EH (cell line): Measurements from ENCODE around the gene RXFP2.

ENCODE experiments used
- DNase-seq: peaks from one replicate; pipeline ENCODE4 v3.0.0-alpha.2; 2015; ENCODE audit warnings: low read depth

RXFP2 gene

GRCh38 chr13:31768351-31768750 is 29.0 kb downstream of the RXFP2 start:
- no peak for DNase-seq

DNA sequence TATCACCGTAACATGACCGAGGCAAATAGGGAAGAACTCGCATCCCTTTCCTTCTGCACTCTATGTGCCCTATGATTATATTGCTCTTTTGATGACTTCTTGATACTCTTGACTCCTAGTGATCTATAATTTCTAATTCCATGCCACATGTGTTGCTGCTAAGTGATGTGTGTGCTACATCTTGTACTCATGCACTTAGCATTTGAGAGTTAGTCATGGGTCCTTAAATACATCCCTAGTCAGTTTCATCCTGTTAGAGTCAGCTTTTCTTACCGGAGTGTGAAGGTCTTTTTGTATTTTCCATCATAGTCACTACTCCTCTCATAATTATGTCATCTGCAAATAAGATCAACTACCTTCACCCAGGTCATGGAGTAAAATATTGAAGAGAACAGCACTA is 30.2 kb downstream of the RXFP2 start:
- peak; percentile 51 for DNase-seq

GRCh38 chr13:31772231-31772630 is 32.9 kb downstream of the RXFP2 start:
- DNase-seq: peak; percentile 34

DNA sequence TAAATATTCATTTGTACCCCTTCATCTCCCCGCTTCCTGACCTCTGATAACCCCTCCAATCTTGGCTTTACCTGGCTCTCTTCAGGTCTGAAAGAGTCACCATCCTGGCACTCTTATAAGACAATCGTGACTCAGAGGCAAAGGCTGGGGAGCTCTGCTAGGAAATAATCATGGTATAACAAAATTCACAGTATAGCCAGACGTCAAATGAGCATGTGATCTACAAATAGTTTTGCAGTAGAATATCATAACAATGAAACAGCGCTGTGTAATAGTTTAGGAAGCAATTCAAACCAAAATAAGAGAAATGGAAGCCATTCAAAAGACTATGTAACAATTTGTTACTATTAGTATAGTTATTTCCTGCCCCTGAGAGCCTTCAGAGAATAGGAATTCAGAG is 34.2 kb downstream of the RXFP2 start:
- DNase-seq: peak; percentile 90

GRCh38 chr13:31774186-31774750 is 34.9 kb downstream of the RXFP2 start:
- DNase-seq: peak; percentile 25

GRCh38 chr13:31775148-31775547 is 35.8 kb downstream of the RXFP2 start:
- peak; percentile 32 for DNase-seq

GRCh38 chr13:31775686-31776085 is 36.4 kb downstream of the RXFP2 start:
- DNase-seq: no peak

- DNase-seq: peak; percentile 46
Observed at GRCh38 chr13:31781064-31781463, 41.7 kb downstream of the RXFP2 start.

DNA sequence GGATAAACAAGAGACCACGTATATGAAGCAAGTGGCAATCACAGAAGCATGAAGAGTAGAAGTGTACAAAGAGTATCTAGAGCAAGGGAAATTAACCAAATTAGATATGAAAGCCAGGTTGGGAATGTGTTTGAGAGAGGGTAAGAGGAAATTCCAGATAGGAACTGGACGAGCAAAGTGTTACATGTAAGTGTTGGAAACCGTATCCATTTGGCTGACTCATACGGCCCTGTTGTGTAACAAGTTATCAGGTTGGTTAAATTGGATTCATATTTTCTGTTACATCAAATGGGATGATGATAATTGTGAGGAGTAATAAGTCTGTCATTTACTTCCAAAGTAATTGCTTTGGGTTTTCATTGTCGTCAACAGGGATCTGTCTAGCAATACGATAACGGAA is 46.7 kb downstream of the RXFP2 start:
- no peak for DNase-seq

GRCh38 chr13:31790992-31791391 is 51.7 kb downstream of the RXFP2 start:
- DNase-seq: peak; percentile 81

DNA sequence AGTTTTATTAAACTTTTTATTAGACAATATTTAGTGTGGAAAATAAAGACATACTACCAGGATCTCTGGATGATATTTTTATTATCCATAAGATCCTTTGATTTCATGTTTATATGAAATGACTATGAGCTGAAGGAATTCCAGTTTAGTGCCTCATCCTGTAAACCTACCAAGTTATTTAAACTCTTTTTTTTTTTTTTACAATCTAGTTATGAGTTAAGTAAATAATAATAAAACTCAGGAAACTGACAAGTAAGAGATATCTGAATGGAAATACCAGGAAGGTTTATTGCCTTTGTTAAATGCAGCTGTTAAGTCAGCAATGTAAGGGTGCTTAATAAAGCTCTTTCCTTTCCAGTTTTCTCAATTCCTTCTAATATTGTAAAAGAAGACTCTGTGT is 53.9 kb downstream of the RXFP2 start:
- DNase-seq: peak; percentile 80

DNA sequence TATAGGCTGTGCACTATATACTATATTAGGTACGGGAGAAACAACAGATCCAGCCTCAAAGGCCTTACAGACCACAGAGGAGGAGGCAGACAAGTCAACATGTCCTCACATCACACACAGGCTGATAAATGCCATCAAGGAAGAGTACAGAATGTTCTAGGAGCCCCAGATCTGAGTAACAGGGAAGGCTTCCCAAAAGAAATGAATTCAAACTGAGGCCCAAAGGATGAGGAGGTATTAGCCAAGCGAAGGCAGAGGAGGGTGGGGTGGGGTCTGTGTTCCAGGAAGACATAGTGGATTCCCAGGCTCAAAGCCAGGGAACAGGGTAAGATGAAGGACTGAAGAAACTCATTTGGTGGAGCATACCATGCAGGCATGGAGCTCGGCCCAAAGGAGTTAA is 55.1 kb downstream of the RXFP2 start:
- no peak for DNase-seq

DNA sequence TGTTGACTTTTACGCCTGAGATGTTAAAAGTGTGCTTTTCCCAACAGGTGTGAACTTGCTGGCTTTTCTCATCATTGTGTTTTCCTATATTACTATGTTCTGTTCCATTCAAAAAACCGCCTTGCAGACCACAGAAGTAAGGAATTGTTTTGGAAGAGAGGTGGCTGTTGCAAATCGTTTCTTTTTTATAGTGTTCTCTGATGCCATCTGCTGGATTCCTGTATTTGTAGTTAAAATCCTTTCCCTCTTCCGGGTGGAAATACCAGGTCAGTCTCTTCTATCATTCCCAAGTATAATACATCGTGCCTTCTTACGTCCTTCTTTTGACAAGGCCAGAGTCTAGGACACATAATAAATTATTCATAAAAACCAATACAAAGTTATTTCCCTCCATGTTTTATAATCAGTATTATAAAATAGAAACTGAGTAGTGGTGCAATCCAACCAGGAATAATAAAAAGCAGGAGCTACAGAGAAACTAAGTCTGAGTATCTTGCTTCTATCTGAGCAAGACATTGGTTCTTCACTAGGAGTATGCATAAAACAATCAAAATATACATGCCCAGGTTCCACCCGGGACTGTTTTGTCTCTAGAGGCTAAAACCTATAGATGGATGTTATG is 57.9 kb downstream of the RXFP2 start:
- peak; percentile 74 for DNase-seq

- DNase-seq: no peak
Observed at GRCh38 chr13:31798189-31798588, 58.9 kb downstream of the RXFP2 start.

DNA sequence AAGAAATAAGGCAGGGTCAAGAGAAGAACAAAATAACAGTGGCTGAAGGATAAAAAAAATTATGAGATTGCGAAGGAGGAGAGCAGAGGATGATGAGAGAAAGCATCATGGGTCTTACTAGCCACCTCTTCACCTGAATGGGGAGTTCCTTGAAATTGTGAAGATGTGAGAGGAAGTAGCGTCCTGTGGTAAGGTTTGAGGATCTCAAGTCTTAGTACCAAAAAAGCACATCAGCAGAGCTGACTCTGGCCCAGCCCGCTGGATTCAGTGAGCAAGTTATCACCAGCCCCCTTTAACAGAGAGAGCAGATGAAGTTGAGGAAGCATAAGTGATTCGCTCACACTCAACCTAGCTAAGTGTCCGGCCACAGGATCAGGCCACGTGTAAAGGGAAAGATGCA is 61.8 kb downstream of the RXFP2 start:
- DNase-seq: no peak

- DNase-seq: no peak
Observed at GRCh38 chr13:31803311-31803710, 64.0 kb downstream of the RXFP2 start.

- no peak for DNase-seq
Observed at GRCh38 chr13:31805841-31806240, 66.5 kb downstream of the RXFP2 start.

DNA sequence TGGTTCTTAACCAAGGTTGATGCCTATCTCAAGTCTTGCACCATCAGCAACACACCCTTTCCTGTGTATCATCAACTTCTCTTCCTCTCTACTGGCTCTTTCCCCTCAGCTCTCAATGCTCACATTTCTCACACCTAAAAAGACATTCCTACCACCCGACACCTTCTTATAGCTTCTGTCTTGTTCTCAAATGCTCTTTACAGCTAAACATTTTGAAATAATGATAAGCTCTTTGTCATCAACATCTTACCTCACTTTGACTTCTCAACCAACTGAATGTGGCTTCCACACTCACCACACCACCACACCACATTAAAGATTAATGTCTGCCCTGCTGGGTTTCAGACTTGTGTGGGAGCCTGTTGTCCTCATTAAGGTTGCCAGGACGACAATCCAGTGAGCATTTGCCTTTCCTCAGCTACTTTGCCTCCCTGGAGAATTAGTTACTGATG is 67.8 kb downstream of the RXFP2 start:
- DNase-seq: no peak

- DNase-seq: no peak
Observed at GRCh38 chr13:31814536-31814935, 75.2 kb downstream of the RXFP2 start.

- no peak for DNase-seq
Observed at GRCh38 chr13:31815361-31816144, 76.2 kb downstream of the RXFP2 start.

GRCh38 chr13:31818236-31818635 is 78.9 kb downstream of the RXFP2 start:
- DNase-seq: no peak

DNA sequence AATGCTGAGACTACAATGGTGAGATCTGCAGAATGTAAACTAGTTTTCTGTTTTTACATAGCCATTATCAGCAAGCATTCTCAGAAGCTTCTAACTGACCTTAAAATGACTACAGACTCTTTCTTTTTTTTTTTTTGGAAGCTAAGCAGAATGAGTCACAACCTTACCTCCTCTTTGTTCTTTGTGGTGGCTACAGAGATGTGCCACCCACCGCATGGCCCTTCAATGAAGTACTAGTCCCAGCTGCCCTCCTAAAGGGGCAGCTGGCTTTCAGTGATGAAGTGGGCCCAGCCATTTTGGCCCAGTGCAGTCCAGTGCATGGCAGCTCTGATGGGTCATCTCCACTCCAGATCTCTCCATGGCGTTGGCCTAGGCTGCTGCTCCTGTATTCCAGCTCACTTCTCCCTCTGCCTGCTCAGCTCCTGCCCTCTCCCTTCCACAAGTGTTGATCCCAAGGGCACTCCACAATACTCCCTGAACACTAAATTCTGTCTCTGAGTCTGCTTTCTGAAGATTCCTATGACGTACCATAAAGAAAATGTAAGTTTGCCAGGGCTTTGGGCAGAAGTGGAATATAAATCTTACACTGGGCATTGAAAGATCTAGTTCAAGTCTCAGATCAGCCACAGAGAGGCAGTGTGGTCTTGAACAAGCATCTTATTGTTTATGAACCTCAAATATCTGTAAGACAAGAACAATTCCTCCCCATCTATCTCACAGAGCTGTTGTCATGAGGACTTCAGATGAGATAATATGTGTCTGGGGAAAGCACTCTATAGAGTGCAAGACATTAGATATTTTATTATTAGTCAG is 85.6 kb downstream of the RXFP2 start:
- peak; percentile 49 for DNase-seq

DNA sequence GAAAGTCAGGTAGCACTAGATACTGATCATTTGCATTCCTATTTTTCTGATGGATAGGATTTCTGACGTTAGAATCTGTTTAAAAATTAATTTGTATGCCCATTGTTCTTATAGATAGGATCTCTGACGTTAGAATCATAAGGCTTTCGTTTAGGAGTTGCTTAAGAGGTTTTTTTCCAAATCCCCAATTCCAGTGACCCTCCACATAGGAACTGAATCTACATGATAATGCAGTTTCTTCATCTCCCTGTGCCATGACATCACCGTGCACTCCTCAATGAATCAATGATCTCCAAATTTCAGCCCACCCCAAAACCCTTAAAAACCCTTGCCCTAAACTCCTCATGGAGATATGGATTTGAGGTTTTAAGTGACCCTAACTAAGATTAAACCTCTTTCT is 87.2 kb downstream of the RXFP2 start:
- DNase-seq: no peak
